Activated effector memory CD4-positive, alpha-beta T cell treated with Interleukin-2 at 50 U/mL for 16 hours (primary cell): Measurements from ENCODE around the gene POLR1F.

Source experiments
- DNase-seq: peaks from one replicate; pipeline ENCODE4 v3.0.0-alpha.2; 2020

Gene POLR1F

DNA sequence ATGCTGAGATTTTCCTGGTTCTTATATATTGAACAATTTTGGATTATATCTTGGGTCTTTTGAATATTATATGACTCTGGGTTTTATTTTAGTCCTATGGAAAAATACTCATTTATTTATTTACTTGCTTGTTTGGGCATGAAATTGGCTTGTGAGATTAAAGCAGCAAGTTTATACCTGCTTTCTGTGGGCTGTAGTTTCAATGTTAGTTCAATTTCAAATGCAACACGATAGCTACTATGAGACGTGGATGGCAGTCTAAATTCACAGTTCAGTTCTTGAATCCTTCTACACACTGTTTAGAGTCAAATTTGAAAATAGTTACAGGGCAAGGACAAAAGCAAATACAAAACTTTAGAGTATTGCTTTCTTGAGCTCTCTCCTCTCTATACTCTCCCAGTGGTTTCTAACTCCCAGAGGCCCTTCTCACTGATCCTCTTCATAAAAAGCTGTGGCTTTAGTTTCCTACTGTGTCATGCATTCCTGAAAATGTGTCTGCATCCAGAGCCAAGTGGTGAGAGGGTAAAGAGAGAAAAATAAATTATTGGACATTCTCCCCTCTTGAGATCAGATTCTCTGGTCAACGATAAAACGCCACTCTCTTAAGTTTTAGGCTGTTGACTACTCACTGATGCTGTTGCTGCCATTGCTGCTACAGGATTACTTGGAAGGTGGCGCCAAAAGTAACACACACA is 34.4 kb downstream of the POLR1F start:
- no peak for DNase-seq

DNA sequence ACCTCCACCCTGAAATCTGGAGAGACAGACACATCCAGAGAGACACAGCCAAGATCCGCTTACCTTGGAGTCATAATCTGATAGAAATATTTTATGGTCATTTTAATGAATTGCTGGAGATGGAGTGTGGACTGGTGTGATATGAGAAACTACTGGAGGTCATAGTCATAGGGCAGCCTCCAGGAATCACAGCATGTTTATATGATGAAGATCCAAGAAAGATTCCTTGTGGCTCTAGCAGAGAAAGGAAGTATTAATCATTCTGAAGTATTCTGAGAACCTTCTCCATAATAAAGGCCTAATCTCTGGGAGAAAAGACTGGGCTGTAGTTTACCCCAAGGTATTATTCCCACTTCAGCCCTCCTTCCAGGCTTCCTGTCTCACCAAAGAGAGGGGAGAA is 38.0 kb downstream of the POLR1F start:
- DNase-seq: no peak

DNA sequence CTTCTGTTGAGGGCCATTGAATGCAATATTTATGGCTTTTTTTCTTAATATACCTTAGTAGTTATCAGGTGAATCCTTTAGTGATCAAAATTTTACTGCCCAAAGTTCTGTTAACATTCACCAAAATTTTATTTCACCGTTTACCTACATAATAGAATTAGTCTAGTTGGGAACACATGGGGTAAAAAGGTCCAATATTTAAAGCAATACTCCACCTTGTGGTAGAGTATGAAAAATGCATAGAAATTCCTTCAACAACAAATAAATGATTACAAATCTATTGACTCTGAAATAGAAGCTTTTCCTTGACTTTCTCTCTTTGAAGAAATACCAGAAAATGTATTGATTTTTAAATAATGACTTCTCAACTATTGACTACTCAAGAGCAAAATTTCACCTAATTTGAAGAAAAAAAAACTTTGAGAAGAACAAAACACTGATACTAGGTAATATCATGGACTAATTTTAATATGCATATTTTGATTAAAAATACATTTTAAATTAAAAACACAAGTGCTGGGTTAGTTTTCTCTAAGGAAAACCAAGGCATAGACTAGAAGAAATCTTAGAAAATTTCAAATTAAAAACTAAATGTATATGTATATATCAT is 43.3 kb downstream of the POLR1F start:
- no peak for DNase-seq

DNA sequence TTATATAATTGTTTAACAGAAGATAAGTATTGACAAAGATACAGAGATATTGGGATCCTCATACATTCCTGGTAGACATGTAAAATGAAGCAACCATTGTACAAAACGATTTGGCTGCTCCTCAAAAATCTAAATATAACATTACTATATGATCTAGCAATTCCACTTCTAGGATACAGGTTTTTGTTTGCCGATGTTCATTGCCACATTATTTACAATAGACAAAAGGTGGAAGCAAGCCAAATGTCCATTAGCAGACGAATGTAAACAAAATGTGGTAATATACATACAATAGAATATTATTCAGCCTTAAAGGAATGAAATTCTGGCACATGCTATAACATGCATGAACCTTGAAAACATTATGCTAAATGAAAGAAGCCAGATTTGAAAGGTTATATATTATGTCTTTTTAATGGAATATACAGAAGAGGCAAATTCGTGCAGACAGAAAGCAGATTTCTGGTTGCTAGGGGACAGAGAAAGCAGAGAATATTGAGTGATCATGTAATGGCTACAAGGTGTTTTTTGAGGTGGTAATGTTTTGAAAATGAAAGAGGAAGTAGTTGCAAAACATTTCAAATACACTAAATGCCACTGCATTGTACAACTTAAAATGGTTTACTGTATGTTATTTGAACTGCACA is 44.9 kb downstream of the POLR1F start:
- DNase-seq: no peak

DNA sequence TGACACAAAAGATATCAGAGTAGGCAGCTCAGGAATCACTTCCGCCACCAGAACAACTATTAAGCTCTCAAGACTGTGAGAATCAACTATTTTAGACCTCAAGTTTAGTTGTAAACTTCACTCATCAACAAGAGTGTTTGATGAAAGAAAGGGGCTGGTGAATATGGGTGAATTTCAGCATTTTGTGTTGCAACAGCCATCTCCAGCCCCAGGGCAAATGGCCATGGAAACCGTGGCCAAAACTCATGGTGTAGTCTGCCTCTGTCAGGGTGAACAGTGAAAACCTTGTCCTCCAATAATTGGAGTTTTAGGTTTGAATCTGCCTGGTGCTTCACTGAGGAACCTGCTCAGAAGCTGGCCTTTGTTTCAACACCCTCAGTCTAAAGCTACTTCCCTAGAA is 60.0 kb downstream of the POLR1F start:
- no peak for DNase-seq
